Retina (tissue), 1 donor: ENCODE results near the gene HIVEP2.

Experiments used
- DNase-seq: peaks from one replicate; pipeline ENCODE4 v3.0.0-alpha.2; 2016

Gene HIVEP2

DNA sequence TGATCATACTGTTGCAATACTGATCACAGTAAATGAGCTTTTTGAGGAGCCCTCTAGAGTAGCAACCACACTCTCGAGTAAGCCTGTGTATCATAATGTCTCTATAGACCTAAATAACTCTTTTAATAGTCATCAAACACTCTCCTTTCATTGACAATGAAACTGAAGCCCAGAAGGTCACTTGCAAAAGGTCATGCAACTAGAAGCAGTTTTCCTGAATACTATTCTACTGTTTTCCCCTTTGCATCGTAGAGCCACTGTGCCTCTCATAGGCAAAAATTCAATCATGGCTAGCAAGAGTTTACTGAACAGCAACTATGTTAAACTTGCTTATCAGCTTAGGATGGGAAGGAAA lies 105.3 kb downstream of the HIVEP2 start:
- DNase-seq: no peak

DNA sequence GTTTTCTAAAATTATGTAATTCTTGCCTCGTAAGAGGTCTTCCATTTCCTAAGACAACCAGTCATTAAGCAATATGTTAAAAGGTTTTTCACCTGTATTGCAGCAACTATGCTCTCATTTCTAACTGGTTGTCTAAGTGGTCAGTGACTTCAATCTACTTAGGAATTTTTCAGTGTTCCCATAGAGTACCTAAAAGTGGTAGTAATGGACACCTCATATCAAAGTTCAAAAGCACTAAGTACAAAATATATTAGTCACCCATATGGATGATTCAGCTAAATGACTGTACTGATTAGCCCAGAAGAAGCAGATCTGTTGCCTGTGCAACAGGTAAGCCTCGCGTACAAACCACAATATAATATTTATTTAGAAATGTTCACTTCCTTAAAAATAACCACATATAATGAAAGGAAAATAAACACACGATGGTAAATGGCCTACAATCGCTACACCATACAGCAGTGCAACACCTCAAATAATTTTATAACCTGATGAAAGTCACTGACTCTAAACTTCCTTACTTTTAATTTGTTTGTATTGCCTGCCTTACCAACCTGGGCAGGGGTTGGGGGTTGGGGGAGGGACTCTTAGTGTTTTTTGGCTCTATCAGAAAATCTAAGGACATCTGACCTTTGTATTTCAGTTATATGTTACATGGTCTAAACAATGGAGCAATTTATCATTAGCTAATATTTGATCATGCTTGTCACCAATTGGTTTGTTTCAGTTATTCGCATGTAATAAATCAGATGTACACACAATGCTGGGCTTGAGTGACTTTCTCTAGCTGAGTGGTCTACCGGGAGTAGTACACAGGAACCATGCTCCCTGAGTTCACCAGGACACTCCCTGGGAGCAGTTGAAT lies 105.9 kb downstream of the HIVEP2 start:
- DNase-seq: no peak

DNA sequence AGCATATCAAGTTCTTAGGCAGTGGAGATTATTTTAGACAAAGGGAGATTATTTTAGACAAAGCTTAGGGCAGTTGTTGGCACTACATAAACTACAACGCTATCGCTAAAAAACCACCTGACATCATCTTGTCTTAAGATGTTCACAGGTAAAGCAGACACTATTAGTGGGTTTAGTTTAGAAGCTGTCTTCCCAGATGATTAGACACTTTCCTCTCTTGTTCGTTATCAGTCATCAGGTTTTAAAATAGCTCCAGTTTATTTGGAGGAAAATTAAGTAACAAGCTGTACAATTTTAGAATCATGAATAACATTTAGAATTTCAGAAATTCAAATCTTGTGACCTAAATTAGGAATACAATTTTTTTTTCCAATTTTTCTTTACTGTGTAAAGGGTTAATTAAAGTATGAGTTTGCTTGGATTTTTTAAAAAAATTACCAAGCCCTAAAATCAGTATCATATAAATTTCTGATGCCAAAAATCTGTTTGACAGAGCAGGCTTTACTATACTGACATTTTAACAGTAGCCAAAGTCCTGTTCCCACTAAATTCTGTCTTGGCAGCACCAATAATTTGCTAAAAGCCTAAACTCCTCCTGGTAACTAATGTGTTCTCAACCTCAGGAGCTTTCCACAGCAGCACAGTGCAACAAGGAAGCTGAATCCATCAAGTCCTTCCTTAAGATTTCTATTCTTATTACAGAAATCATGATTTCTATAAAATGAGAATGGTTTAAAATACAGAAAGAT lies 109.0 kb downstream of the HIVEP2 start:
- DNase-seq: no peak

DNA sequence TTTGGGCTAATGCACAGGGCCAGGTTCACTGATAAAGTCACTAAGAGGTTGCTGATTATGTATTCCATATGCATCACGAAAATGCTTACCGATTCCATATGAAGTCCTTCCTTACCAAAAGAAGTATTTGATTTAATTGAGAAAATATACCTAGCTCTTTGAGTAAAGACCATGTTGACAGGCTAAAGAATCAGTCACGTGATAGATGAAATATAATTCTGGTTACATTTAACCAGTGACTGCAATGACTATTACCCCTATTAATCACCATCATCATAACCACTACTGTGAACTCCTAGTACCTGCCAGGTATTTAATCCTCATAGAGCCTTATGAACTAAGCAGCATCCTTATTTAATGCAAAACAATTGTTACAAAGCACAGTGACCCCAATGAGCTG lies 110.1 kb downstream of the HIVEP2 start:
- no peak for DNase-seq

DNA sequence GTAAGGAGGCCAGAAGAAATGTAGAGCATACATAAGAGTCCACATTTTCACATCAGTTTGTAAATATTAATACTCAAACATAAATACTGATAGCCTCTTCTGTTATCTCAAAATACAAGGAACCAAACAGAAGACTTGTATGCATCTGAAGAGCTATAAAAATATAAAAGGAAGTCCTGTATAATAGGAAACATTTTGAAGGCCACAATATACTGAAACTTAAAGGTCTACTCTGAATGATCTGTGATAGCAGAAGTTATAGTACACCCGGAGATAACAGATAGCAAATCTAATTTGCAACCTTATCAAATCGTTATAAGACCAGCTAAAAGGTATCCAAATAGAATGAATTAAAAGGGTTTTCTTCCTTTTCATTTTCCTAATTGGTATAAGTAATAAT lies 111.2 kb downstream of the HIVEP2 start:
- DNase-seq: no peak

DNA sequence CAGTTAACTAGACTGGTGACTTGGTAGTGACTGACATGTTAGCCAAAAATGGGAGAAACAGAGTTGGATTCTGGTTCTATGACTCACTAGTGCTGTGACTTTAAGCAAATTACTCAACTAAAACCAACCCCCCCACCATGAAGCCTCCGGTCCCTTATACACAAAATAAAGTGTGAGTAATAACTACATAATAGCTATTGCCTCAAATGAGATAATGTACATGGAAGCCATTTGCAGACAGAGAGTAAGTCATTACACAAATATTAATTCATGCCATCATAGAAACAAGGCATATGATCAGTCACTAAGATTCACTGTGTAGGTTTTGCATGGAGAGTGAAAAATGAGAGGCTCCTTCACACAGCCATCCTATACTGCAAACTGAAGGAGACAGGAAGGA lies 111.9 kb downstream of the HIVEP2 start:
- no peak for DNase-seq

DNA sequence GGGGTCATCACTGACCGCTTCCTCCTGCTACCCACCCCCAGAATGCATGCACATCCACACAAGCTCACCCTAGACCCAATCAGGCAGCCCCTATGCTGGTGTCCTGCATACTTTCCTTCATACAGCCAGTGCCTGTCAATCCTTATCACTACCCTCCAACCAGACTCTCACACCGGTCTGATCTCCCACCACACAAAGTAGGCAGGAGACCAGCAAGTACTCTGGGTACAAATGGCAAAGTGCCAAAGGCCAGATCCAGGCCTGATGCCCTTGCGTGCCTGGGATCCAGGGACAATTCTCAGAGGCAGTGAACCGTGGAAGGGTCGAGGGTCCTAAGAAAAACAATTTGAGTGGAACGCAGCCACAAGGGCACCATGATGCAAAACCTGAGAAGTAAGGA lies 114.2 kb downstream of the HIVEP2 start:
- DNase-seq: no peak

DNA sequence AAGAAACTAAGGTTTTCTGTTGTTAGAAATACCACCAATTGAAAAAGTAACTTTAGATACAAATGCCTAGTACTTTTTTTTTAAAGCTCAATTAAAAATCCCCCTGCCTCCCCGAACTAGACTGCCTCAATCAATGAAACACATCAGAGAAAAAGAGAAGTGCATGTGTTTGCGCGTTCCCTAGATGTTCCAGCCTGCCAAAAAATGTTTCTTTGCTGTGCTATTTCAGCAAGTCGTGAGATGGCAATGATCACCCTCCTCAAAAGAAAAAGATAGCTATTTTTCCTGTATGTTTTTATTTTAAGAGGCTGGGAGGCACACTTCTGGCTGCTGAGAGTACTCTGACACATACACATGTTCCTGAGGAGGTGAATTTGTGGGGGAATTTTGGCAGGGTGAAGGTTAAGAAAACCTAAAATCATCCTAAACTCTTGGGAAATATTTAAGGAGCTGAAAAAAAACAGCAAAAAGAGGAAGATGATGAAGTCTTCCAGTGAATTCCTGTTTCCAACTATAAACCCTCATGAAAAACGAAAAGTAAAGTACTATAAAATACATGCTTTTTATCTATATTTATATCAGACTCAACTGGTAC lies 114.8 kb downstream of the HIVEP2 start:
- no peak for DNase-seq

DNA sequence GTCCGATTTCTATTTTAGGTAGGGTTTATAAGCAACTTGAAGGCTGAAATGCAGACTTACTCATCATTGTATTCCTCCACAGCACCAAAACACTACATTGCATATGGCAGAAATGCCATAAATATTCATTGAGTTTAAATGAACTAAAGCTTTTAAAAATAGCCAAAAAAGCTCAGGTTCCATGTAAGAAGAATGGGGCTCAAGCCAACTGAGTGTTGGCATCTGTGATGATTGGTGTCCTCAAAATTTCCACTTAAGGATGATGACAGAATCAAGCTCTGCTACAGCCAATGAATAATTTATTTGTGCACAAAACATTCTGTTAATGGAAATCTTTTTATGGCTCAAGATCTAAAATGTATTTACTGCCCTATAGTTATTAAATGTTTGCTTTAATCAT lies 115.4 kb downstream of the HIVEP2 start:
- no peak for DNase-seq

DNA sequence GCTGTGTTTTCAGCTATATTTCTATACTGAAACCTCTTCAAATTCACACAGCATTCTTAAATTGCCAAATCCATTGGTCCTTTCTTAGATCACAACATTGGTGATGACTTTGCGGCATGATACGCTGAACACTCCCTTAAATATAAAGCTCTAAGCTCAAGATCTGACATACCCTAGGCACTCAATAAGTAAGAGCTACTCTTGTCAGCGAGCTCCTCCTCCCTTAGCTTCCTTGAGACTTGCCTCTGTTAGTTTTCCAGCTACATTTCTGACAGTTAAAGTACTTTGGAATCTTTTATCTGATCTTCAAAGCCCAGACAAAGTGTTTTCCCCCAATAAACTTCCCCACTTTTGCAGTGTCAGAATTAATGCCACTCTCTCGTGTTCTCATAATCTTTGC lies 117.0 kb downstream of the HIVEP2 start:
- no peak for DNase-seq

DNA sequence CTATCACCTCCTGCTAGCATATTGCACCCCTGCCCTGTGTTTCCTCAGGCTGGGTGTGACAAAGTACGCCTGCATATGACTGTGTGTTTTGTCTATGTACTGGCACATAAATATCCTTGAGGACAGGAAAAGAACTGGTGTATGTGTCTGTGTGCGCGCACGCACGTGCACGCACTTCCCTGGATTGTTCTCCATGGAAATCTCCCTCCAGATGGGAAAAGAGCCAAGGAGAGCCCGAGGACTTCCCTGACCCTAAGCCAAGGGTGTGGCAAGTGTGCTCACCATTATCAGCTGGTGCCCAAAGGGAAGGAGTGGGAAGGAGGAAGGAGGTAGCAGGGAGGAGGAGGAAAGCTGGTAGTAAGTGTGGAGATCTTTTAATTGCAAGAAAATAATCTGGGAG lies 117.6 kb downstream of the HIVEP2 start:
- DNase-seq: no peak

DNA sequence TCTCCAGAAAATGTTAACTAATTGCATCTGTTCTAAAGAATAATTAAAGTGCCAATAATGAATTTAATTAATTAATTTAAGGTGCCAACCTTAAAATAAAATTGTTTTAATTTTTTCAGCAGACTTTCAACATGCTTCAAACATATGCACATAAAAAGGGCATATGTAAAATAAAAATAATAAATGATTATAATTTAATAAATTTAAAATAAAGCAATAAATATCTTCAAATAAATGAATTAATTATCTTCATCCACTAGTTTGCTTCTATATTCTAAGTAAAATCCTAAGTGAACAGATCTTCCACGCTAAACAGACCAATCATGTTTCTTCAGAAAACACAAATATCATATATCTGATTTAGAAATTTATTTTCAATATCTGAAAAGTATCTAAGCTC lies 119.2 kb downstream of the HIVEP2 start:
- DNase-seq: no peak

DNA sequence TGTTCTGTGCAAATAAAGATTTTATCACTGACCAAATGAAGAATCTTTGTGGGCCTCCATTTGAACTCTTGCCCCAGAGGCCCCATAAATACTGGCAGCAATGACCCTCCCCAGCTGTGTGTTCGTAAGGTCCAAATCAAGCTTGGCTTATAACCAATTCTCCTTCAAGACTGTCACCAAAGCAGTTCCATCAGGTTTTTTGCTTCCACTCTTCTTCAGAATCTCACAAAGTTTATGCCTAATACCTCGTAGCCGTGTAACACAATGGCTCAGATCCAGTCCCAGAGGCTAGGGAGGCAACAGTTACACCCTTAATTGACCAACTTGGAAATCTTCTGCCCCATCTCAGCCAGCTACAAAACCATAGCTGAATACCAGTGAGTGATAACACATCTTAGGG lies 120.5 kb downstream of the HIVEP2 start:
- no peak for DNase-seq

DNA sequence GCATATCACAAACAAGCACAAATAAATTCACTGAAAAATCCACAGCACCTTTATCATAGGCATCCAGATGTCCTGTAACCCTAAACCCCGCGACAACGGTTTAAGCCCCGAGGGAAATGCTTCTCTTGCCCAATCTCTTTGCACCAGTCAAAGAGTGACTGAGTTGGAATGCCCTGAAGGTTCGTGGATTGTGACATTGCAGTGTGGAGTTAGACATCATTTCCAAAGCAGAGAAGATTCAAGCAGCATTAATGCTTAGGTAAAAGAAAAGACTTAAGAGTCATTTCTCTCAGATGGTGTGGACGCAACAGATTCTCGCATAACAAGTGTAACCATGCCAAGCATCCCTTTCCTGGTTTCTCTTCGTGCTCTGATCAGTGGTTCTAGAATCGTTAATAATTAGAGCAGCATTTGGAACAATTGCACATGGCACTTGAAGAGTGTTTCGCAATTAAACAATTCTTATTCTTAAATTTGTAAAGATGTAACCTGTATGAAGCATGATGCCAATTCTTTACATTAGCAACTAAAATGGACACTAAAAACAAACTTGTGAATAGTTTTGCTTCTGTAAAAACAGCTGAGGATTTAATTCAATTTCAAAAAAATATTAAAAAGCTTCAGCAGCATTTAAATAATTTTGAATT lies 121.6 kb downstream of the HIVEP2 start:
- DNase-seq: no peak

DNA sequence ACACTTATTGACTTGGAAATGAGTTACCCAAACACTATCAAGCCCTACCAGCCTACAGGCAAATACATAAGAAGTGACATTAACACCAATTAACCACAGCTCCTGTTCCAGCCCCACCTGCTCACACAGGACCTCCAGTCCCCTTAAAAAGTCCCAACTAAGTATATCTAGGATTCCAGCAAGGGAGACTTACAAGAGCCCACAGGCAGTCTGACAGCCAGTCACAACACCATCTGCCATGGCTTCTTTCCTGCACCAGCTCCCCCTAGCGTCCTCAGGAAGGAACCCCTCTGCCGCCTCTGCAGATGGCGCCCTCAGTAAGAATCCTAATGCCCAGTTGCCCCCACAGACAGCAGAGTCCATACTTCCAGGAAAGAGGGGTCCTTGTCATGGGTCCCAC lies 122.1 kb downstream of the HIVEP2 start:
- DNase-seq: no peak

DNA sequence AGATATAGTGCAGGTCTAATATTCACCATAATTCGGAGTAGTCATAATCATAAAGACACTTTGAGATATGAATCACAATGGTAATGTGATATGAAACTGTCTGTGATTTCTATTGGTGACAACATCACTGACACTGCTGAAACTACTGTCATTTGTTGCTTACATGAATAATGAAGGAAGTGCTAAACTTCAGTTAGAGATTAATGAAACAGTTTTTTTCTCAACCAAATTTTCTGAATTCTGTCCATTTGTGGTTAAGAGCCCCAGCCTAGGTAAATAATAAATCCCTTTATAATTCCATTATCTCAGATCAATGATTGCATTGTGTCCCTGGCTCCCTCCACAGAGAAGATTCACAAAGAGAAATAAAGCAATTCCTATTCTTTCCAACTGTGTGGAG lies 122.6 kb downstream of the HIVEP2 start:
- no peak for DNase-seq

DNA sequence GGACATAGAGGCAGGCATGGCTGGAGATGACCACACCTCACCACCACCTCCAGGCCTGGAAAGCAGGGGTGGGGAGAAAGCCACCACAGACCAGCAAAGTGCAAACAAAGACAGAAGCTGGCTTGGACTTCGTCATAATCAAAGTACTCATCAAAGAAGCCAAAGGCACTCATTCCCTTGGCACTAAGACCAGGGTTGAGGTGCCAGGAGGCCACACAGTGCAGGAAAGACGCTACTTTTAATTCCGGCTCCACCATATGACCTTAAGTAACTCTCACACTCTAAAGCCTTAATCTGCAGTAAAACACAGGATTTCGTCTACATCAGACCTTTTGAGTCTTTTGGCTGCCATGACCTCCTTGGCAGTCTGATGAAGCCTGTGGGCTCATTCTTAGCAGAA lies 123.1 kb downstream of the HIVEP2 start:
- DNase-seq: no peak

DNA sequence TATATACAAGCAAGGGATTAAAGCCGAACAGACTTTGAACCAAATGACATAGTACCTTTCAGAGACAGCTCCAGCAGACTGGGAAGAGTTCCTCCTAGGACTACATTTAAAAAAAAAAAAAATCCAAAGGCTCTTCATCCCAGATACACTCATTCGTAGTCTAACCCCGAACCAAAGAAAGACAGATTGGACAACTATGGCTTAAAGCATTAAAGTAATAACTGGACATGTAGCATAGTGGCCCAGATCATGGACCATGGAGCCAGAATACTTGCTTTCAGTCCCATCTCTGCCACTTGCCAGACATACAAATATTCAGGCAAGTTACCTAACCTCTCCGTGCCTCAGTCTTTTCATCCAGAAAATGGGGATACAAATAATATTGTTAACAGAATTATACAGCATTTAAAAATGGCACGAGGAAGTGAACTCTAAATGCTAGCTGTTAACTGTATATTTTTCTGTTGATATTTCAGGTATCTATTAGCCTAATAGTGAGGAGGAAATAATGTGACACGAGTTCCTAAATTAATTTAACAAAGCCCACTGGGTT lies 123.7 kb downstream of the HIVEP2 start:
- DNase-seq: no peak

DNA sequence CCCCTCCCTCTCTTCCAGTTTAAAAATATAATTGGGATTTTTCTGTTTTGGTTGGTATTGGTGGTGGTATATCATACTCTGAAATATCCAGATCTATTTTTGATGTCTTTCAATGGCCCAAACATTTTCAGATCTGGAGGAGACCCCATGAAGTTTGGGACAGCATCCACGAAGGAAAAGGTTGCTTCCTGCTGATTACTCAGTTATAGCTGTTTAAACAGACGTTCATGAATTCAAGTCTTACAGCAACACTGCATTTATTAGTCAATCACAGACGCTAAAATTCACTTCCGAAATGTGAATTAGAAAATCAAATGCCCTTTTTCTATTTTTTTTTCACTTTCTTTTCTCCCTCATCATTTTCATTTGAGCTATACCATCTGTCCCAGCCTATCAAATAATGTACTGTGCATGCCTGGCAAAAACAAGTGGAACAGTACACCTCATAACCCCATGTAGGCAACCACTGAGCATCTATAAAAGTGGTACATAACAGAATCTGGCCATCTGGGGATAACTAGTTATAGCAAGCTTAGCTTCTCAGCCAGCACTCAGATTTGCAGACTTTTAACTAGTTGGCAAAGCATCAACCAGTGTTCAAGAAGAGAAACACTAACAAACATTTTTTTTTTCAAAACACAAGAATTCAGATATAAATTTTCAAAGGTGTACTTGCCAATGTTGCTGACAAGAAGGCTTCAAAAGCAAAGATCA lies 124.5 kb downstream of the HIVEP2 start:
- no peak for DNase-seq

DNA sequence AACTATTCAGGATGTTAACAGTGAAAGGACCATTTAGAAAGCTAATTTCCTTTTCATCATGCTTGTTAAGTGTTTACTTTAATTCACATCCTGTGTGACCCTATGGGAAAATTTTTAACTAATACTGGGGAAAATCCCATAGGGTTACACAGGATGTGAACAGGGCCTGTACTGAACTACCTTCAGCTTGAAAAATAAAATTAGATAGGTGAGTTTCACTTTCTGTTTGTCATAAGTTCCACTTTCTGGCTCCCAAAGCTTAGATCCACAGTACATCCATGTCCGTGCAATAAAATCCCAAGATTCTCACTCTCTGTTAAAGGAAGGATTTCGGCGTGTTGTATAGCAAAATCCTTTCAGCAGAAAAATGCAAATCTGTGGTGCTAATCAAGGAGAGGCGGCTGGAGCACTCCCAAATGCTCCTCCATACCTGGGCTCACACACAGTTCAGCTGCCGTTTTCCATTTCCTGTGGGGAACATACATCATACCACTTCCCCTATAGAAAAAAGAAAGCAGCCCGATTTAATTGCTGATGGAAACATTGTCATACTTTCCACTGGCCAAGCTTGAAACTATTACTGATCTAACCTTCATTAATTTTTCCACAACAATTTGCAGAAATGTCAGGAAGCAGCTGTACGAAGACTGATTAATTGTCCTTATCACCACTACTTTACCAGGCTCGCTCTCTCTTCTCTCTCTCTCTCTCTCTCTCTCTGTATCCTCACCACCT lies 125.2 kb downstream of the HIVEP2 start:
- DNase-seq: no peak

DNA sequence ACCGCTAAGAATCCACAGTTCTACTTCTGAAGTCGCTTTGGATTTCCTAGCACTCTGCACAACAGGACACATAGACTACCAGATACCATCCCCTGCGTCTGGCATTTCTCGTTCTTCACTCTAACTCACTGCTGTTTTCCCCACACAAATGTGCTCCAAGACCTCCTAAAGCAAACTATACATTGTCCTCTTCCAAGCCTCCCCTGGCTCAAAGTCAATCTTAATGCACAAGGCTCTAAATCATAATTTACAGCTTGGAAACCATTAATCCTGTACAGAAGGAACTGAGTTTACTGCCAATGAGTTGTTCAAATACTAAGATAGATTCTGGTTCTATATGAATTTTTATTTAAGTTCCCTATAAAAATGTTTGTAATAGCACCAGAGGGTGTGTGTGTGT lies 128.5 kb downstream of the HIVEP2 start:
- DNase-seq: no peak

DNA sequence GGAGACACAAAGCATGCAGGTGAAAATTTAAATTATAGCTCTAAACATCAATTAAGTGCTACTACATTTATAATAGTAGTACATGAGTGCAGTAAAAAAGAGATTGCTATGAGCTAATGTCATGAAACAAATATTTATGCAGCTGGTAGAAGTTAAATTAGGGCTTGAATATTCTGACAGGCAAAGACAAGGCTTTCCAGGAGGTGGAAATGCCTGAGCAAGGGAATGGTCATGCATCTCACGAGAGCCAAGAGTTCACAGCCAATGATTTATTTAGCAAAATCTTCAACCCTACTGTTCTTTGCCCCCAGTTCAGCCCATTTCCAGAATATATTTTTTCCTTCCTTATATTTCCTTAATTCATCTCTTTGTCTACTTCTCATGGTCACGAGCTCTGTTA lies 128.9 kb downstream of the HIVEP2 start:
- no peak for DNase-seq
